BJ (cell line): ENCODE data around the gene GFPT2. TPM values are rescaled to one million over a fixed set of nuclear protein-coding genes. Genes with fewer than 3 reads are reported as not detected.

Source experiments
- CTCF ChIA-PET: fragments of 350-600 bp; formaldehyde crosslinking; extraction: SDS; loops from one replicate; lab custom pipeline; 2021; ENCODE audit warnings: antibody characterized with exemption, inconsistent platforms; lab: Yijun Ruan, JAX
- POLR2A ChIA-PET: fragments of 300-600 bp; sonication (Branson Sonifier 250); formaldehyde crosslinking; extraction: SDS; loops from one replicate; lab custom pipeline; 2021; ENCODE audit warnings: antibody characterized with exemption; lab: Charles Lee
- DNase-seq: peaks from one replicate; pipeline ENCODE4 v3.0.0-alpha.2; 2011; ENCODE audit warnings: low read depth
- H3K27me3 ChIP-seq: 2 replicates; pipeline ENCODE4 v1.6.0; 2011; ENCODE audit warnings: low read length; ENCODE audit not compliant: control insufficient read depth, insufficient read depth
- H3K36me3 ChIP-seq: 2 replicates; pipeline ENCODE4 v1.5.1; 2011; ENCODE audit warnings: low read length; ENCODE audit not compliant: control insufficient read depth, insufficient read depth
- H3K4me3 ChIP-seq: 2 replicates; pipeline ENCODE4 v1.5.1; 2011; ENCODE audit warnings: low read depth, mild to moderate bottlenecking, control low read depth, low read length
- polyA plus RNA-seq: library from polyadenylated mRNA; depleted of rRNA; stranded (reverse); fragments of >200 nt; gene quantifications from 2 replicates; pipeline ENCODE4 v1.2.3, GENCODE V29; 2011
- TF ChIP-seq, protein P1 (sequence below): IDR thresholded peaks from 2 replicates; pipeline ENCODE4 v1.5.1; 2011; ENCODE audit warnings: low read depth, mild to moderate bottlenecking, control low read depth, inconsistent platforms, low read length, moderate library complexity; ENCODE audit not compliant: insufficient read depth

GFPT2 gene
- polyA plus RNA-seq, 1 experiment: 6.1 TPM

DNA sequence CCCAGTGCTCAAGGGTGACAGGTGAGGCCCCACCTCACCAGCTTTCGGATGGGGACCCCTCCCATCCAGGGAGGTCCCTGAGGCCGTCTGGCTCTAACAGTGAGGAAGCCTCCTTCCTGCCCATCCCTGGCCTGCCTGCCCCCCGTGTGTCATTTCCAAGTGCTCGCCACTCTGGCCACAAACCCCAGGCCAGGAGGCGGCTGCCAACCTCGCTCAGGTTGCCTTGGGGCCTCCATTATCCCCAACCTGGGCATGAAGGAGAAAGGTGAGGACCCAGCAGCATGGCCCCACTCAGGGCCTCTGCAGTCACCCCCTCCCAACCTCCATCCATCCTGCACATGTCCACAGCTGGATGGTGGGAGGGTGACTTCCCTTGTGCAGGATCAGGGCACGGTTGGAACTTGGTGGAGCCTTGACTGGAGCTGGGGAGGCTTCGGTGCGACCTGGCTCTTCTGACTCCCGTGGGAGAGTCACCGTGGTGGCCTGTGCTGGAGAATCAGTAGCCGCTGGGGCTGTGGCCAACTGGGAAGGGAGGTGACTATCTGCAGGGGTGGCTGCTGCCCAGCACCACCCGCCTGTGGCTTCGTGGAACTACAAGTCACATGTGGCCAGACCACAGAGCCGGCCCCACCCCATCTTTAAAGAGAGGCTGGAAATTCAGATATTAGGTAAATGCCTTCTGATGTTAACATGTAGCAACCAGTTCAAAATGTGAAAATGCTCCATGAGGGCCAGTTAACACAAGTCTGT is 37.5 kb upstream of the GFPT2 start:
- TF ChIP-seq, protein P1, sequence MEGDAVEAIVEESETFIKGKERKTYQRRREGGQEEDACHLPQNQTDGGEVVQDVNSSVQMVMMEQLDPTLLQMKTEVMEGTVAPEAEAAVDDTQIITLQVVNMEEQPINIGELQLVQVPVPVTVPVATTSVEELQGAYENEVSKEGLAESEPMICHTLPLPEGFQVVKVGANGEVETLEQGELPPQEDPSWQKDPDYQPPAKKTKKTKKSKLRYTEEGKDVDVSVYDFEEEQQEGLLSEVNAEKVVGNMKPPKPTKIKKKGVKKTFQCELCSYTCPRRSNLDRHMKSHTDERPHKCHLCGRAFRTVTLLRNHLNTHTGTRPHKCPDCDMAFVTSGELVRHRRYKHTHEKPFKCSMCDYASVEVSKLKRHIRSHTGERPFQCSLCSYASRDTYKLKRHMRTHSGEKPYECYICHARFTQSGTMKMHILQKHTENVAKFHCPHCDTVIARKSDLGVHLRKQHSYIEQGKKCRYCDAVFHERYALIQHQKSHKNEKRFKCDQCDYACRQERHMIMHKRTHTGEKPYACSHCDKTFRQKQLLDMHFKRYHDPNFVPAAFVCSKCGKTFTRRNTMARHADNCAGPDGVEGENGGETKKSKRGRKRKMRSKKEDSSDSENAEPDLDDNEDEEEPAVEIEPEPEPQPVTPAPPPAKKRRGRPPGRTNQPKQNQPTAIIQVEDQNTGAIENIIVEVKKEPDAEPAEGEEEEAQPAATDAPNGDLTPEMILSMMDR: no peak
- Histone ChIP-seq H3K4me3 (no peak overlapping the region), H3K36me3 (no peaks in the 10 kb centered on the region), H3K27me3 (no peaks in the 10 kb centered on the region)
- CTCF ChIA-PET: no interaction called here
- POLR2A ChIA-PET: no interaction called here
- DNase-seq: no peak

DNA sequence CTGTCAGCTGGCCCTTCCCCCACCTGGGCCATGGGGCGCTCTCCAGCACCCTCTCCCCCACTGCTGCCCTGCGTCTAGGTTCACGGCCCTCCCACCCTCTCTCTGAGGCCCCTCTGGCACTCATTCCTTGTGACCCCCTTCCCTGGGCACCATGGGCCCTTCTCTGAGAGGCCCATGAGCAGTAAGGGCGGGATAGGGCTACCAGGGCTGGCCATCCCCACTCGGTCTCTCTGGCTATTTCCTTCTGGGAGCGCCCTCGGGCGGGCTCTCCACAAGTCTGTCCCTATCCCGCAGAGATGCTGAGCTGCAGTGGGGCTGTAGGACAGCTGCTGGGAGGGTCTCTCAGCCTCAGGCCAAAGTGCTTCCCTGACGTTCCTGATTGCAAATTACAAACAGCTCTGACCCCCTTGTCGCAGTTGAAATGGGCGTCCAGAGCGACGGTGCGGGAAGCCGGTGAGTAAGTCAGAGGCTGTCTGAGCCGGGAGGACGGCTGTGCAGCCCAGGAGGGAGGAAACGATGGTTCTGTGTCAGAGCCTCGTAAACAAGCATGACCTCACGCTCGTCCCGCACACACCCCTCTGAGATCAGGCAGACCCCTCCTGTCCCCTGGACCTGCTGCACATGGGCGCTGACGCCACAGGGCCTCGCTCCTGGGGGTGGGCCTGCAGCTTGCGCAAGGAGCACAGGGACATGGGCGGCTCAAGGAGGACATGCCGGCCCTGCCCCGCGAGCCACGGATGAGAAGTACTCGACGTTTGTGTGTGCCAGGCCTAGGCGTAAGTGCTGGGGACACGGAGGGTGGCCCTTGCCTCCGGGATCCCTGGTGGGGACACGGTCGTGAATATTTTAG is 36.3 kb upstream of the GFPT2 start:
- TF ChIP-seq, protein P1: no peak
- ChIA-PET POLR2A (no interaction called here), CTCF (no interaction called here)
- H3K36me3 ChIP-seq: no peaks in the 10 kb centered on the region
- no peaks in the 10 kb centered on the region for H3K27me3 ChIP-seq
- H3K4me3 ChIP-seq: no peak overlapping the region
- no peak for DNase-seq

DNA sequence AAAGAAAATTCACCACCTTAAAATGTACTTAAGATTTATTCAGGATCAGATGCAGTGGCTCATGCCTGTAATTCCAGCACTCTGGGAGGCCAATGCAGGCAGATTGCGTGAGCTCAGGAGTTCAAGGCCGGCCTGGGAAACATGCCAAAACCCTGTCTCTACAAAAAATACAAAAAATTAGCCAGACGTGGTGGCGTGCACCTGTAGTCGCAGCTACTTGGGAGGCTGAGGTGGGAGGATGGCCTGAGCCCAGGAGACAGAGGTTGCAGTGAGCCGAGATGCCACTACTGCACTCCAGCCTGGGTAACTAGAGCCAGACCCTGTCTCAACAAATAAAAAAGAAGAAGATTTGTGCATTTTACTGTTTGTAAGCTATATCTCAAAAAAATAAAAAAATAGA is 34.7 kb upstream of the GFPT2 start:
- POLR2A ChIA-PET: no interaction called here
- no peaks in the 10 kb centered on the region for H3K36me3 ChIP-seq
- no peak overlapping the region for H3K4me3 ChIP-seq
- H3K27me3 ChIP-seq: no peaks in the 10 kb centered on the region
- CTCF ChIA-PET: no interaction called here
- DNase-seq: no peak
- TF ChIP-seq, protein P1: no peak

DNA sequence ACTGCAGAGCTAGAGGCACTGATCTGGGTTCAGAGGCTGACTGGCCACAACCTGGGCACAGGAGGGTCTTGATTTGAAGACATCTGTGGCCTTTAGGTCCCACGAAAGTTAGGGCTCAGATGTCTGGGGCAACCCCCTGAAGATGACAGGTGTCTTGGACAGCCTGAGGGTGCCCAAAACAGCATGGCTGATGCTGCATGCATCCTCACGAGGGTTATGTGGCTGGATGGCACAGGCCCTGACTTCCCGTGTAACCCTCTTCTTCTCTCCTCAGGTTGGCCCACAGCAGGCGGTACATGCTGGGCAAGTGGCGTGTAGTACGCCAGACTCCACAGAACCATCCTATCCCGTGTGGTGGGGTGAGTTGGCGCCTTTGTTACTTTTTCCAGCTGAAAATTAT is 29.8 kb upstream of the GFPT2 start:
- TF ChIP-seq, protein P1: no peak
- no peaks in the 10 kb centered on the region for H3K27me3 ChIP-seq
- POLR2A ChIA-PET: no interaction called here
- DNase-seq: no peak
- H3K4me3 ChIP-seq: no peak overlapping the region
- H3K36me3 ChIP-seq: no peaks in the 10 kb centered on the region
- CTCF ChIA-PET: no interaction called here

DNA sequence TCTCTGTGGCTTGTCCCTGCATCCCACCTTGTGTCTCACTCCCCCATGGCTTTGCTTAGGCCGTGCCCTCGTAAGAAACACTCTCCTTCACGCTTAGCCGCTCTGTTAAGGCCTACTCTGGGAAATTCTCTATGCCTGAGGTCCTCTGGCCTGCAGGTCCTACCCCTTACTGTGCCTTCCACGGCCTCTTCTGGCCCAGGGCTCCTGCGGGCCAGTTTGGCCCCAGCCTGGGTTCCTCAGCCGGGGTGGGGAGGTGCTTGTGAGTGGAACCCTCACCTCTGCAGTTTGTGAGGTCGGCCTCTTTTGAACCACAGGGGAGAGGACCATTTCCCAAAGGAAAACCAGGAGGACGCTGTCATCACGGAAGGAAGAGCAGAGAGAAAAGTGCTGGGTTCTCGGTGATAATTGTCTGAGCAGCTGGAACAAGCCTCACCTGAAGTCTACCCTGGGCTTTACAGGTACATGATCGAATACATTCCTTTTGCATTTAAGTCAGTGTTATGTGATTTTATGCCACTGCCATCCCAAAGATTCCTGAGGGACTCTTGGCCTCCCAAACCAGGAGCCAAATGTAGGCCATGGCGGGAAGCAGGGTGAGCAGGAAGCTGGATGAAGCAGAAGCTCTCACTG is 28.8 kb upstream of the GFPT2 start:
- TF ChIP-seq, protein P1: no peak
- no peaks in the 10 kb centered on the region for H3K27me3 ChIP-seq
- no peak for DNase-seq
- ChIA-PET POLR2A (no interaction called here), CTCF (no interaction called here)
- H3K36me3 ChIP-seq: no peaks in the 10 kb centered on the region
- no peak overlapping the region for H3K4me3 ChIP-seq
